Bronchial epithelial cell (primary cell): Measurements from ENCODE around the gene EPB41L4B. TPM values are rescaled to one million over a fixed set of nuclear protein-coding genes. Genes with fewer than 3 reads are reported as not detected.
"Not testable (repeated sequence)": the region's sequence is repeated elsewhere in the genome, so short reads cannot be mapped to it uniquely, and the experiment has no call there.

Source experiments
- DNase-seq: peaks from one replicate; pipeline ENCODE4 v3.0.0-alpha.2; 2010; ENCODE audit warnings: low read depth
- FAIRE-seq: peaks from 2 replicates; lab custom pipeline; 2011; peaks lifted over from hg19 to GRCh38; lab: Jason Lieb, UNC
- H3K27me3 ChIP-seq: 2 replicates; pipeline ENCODE4 v1.5.1; 2011; ENCODE audit warnings: low read length; ENCODE audit not compliant: control insufficient read depth, insufficient read depth
- H3K36me3 ChIP-seq: 2 replicates; pipeline ENCODE4 v1.5.1; 2011; ENCODE audit warnings: low read length; ENCODE audit not compliant: control insufficient read depth, insufficient read depth
- H3K4me3 ChIP-seq: 2 replicates; pipeline ENCODE4 v1.5.1; 2011; ENCODE audit warnings: mild to moderate bottlenecking, low read depth, low read length, control low read depth
- CTCF ChIP-seq: IDR thresholded peaks from 2 replicates; pipeline ENCODE4 v1.5.1; 2011; ENCODE audit warnings: mild to moderate bottlenecking, moderate library complexity, low read length, control low read depth, inconsistent platforms; ENCODE audit not compliant: insufficient read depth, severe bottlenecking
- total RNA-seq: library from RNA; depleted of rRNA; stranded (reverse); fragments of >200 nt; gene quantifications from 2 replicates; pipeline ENCODE4 v1.2.1, GENCODE V29; 2014

EPB41L4B gene
- total RNA-seq, 1 donor from 2014 or later = 30.3 TPM

GRCh38 chr9:109231593-109231992, 89.3 kb downstream of the EPB41L4B start:
- Histone ChIP-seq H3K27me3 (no peaks in the 10 kb centered on the region), H3K36me3 (no peaks in the 10 kb centered on the region), H3K4me3 (no peak overlapping the region)
- no peak for TF ChIP-seq CTCF
- DNase-seq (peak; percentile 62), FAIRE-seq (no peak)

GRCh38 chr9:109230277-109230676, 90.6 kb downstream of the EPB41L4B start:
- H3K4me3 ChIP-seq = no peak overlapping the region
- no peaks in the 10 kb centered on the region for H3K36me3 ChIP-seq
- DNase-seq = no peak
- no peak for TF ChIP-seq CTCF
- FAIRE-seq = no peak
- H3K27me3 ChIP-seq = no peaks in the 10 kb centered on the region

GRCh38 chr9:109229682-109230081, 91.2 kb downstream of the EPB41L4B start:
- DNase-seq = no peak
- no peak for FAIRE-seq
- no peak for TF ChIP-seq CTCF

GRCh38 chr9:109228093-109228642, 92.7 kb downstream of the EPB41L4B start:
- Histone ChIP-seq H3K36me3 (no peaks in the 10 kb centered on the region), H3K4me3 (no peak overlapping the region), H3K27me3 (no peaks in the 10 kb centered on the region)
- FAIRE-seq (no peak), DNase-seq (no peak)
- no peak for TF ChIP-seq CTCF

More at GRCh38 chr9:109229682-109230081, 91.2 kb downstream of the EPB41L4B start:
- Histone ChIP-seq H3K4me3 (no peak overlapping the region), H3K27me3 (no peaks in the 10 kb centered on the region), H3K36me3 (no peaks in the 10 kb centered on the region)

- DNase-seq (no peak), FAIRE-seq (no peak)
- Histone ChIP-seq H3K4me3 (no peak overlapping the region), H3K27me3 (peaks cover 2% of the 10 kb centered on the region), H3K36me3 (no peaks in the 10 kb centered on the region)
- TF ChIP-seq CTCF = no peak
Measured at GRCh38 chr9:109225629-109226028, 95.2 kb downstream of the EPB41L4B start.

- no peak for TF ChIP-seq CTCF
- Histone ChIP-seq H3K4me3 (no peak overlapping the region), H3K36me3 (no peaks in the 10 kb centered on the region), H3K27me3 (peaks cover 2% of the 10 kb centered on the region)
- DNase-seq = no peak
- FAIRE-seq = no peak
Measured at GRCh38 chr9:109224751-109225150, 96.1 kb downstream of the EPB41L4B start.

GRCh38 chr9:109218242-109218641, 102.6 kb downstream of the EPB41L4B start:
- not testable (repeated sequence) for FAIRE-seq, DNase-seq, H3K4me3 ChIP-seq, H3K36me3 ChIP-seq, H3K27me3 ChIP-seq
